OCI-LY7 (cell line): Measurements from ENCODE around the gene FHOD3. TPM values are rescaled to one million over a fixed set of nuclear protein-coding genes. Genes with fewer than 3 reads are reported as not detected.

Experiments
- BruUV-seq: library from RNA; stranded (reverse); fragments of 400-500 nt; replicated peaks from 2 replicates; lab custom pipeline; 2021; lab: Mats Ljungman, UMichigan
- CTCF ChIA-PET: fragments of 300-600 bp; sonication (Branson Sonifier 250); formaldehyde crosslinking; loops from one replicate; lab custom pipeline; 2022; ENCODE audit warnings: antibody characterized with exemption; ENCODE audit not compliant: unreplicated experiment; lab: Charles Lee
- POLR2A ChIA-PET: fragments of 300-600 bp; sonication (Branson Sonifier 250); formaldehyde crosslinking; loops from one replicate; lab custom pipeline; 2022; ENCODE audit warnings: antibody characterized with exemption; lab: Charles Lee
- DNase-seq: peaks from one replicate; pipeline ENCODE4 v3.0.0-alpha.2; 2015; ENCODE audit warnings: low spot score
- H2AFZ ChIP-seq: fragments of 200-600 bp; sonication (generic), shearing (Covaris generic); 2 replicates; pipeline ENCODE4 v1.6.1; 2014; ENCODE audit warnings: mild to moderate bottlenecking, antibody characterized with exemption, low read length, moderate library complexity
- H3K27ac ChIP-seq: fragments of 200-600 bp; sonication (generic); 2 replicates; pipeline ENCODE4 v1.5.1; 2014; ENCODE audit warnings: mixed run types, low read depth, mild to moderate bottlenecking, moderate library complexity, low read length, inconsistent platforms; ENCODE audit not compliant: poor library complexity, severe bottlenecking
- H3K36me3 ChIP-seq: fragments of 200-600 bp; sonication (generic); 2 replicates; pipeline ENCODE4 v1.6.1; 2014; ENCODE audit warnings: mild to moderate bottlenecking, antibody characterized with exemption, low read length, moderate library complexity, mixed read lengths; ENCODE audit not compliant: insufficient read depth
- H3K4me1 ChIP-seq: fragments of 200-600 bp; sonication (generic); 2 replicates; pipeline ENCODE4 v1.5.1; 2014; ENCODE audit warnings: mild to moderate bottlenecking, low read length; ENCODE audit not compliant: insufficient read depth, poor library complexity, severe bottlenecking
- H3K4me2 ChIP-seq: fragments of 200-600 bp; sonication (generic); 2 replicates; pipeline ENCODE4 v1.6.1; 2014; ENCODE audit warnings: mild to moderate bottlenecking, low read length
- H3K4me3 ChIP-seq: fragments of 200-600 bp; sonication (generic); 2 replicates; pipeline ENCODE4 v1.5.1; 2014; ENCODE audit warnings: mild to moderate bottlenecking, low read depth, low read length; ENCODE audit not compliant: poor library complexity, severe bottlenecking
- H3K79me2 ChIP-seq: fragments of 200-600 bp; sonication (generic); 2 replicates; pipeline ENCODE4 v1.6.1; 2016; ENCODE audit warnings: low read depth, mild to moderate bottlenecking, low read length, moderate library complexity, mixed read lengths; ENCODE audit not compliant: insufficient read depth
- H3K9me2 ChIP-seq: fragments of 200-600 bp; sonication (generic); 2 replicates; pipeline ENCODE4 v1.6.1; 2016; ENCODE audit warnings: mild to moderate bottlenecking, low read length, mixed read lengths; ENCODE audit not compliant: insufficient read depth
- H3K9me3 ChIP-seq: fragments of 200-600 bp; sonication (generic); 2 replicates; pipeline ENCODE4 v1.6.1; 2014; ENCODE audit warnings: mild to moderate bottlenecking, mixed run types, low read length, mixed read lengths
- H4K20me1 ChIP-seq: fragments of 200-600 bp; sonication (generic); 2 replicates; pipeline ENCODE4 v1.6.1; 2014; ENCODE audit warnings: mild to moderate bottlenecking, antibody characterized with exemption, low read length, moderate library complexity, mixed read lengths; ENCODE audit not compliant: insufficient read depth
- CTCF ChIP-seq: fragments of 200-600 bp; sonication (generic); conservative IDR thresholded peaks from 2 replicates; pipeline ENCODE4 v1.5.1; 2014; ENCODE audit warnings: mild to moderate bottlenecking, antibody characterized with exemption, low read length, moderate library complexity, mixed read lengths
- EZH2phosphoT487 ChIP-seq: fragments of 200-600 bp; sonication (generic); IDR thresholded peaks from 2 replicates; pipeline ENCODE4 v1.6.1; 2018; ENCODE audit warnings: low read depth, borderline replicate concordance, mild to moderate bottlenecking, mixed run types, antibody characterized with exemption, low read length, moderate library complexity, mixed read lengths
- intact Hi-C: fragments of 100-400 bp; cut with micrococcal nuclease; formaldehyde crosslinking; loops from one replicate; pipeline ENCODE4 v1.10.0; 2022; ENCODE audit not compliant: unreplicated experiment
- total RNA-seq, 2 experiments: library from RNA; depleted of rRNA in 1 of 2; stranded (reverse); fragments of >200 nt in 1 of 2; shearing (Covaris generic) in 1 of 2; gene quantifications; 2 replicates each; pipeline ENCODE4 v1.2.3, GENCODE V29; 2014 to 2022

Gene FHOD3
- total RNA-seq, 2 experiments from 2014 or later: 0.06 to 2.4 TPM

- DNase-seq: no peak
- Histone ChIP-seq H3K9me3 (no peaks in the 10 kb centered on the region), H3K36me3 (no peaks in the 10 kb centered on the region), H3K4me2 (no peak overlapping the region), H3K9me2 (no peaks in the 10 kb centered on the region), H4K20me1 (no peaks in the 10 kb centered on the region), H3K4me1 (no peaks in the 10 kb centered on the region), H3K79me2 (no peaks in the 10 kb centered on the region), H2AFZ (no peak overlapping the region), H3K27ac (no peak overlapping the region), H3K4me3 (no peak overlapping the region)
- BruUV-seq: no TSS peak
- POLR2A ChIA-PET: no interaction called here
- no peak for TF ChIP-seq CTCF
- TF ChIP-seq EZH2phosphoT487: no peak
- intact Hi-C loops: no loop called here
- CTCF ChIA-PET: no interaction called here
Observed at GRCh38 chr18:36451454-36452251, 154.1 kb downstream of the FHOD3 start.

- POLR2A ChIA-PET: interaction anchor here (0.6 kb wide), 1 partner anchor 18 kb away, joined by 3 read pairs; no protein-coding TSS in a partner anchor
- H3K4me2 ChIP-seq: no peak overlapping the region
- no peak overlapping the region for H3K4me3 ChIP-seq
Observed at GRCh38 chr18:36454245-36454644, 156.7 kb downstream of the FHOD3 start.

More at GRCh38 chr18:36454245-36454644, 156.7 kb downstream of the FHOD3 start:
- H3K79me2 ChIP-seq: no peaks in the 10 kb centered on the region
- no peaks in the 10 kb centered on the region for H3K9me2 ChIP-seq
- H3K36me3 ChIP-seq: no peaks in the 10 kb centered on the region
- no peak for DNase-seq
- no peak overlapping the region for H2AFZ ChIP-seq
- H3K27ac ChIP-seq: no peak overlapping the region
- TF ChIP-seq EZH2phosphoT487 (no peak), CTCF (no peak)
- no TSS peak for BruUV-seq
- no peaks in the 10 kb centered on the region for H4K20me1 ChIP-seq
- CTCF ChIA-PET: no interaction called here
- intact Hi-C loops: no loop called here
- H3K9me3 ChIP-seq: no peaks in the 10 kb centered on the region
- no peaks in the 10 kb centered on the region for H3K4me1 ChIP-seq
